Right atrium auricular region (tissue), 2 donors: Measurements from ENCODE around the gene NIPAL1. TPM values are rescaled to one million over a fixed set of nuclear protein-coding genes. Genes with fewer than 3 reads are reported as not detected.
A peak's percentile ranks its signal among the peaks of the same experiment; 100 is the strongest.
"Not testable (repeated sequence)": the region's sequence is repeated elsewhere in the genome, so short reads cannot be mapped to it uniquely, and the experiment has no call there.

ENCODE experiments used
- DNase-seq: peaks from one replicate; pipeline ENCODE4 v3.0.0-alpha.2; 2019; ENCODE audit warnings: low spot score
- H3K27ac ChIP-seq, 2 donors: fragments of 200-600 bp; sonication (generic); 1 replicate in 1 of 2; 2 replicates in 1 of 2; pipeline ENCODE4 v1.5.1; 2016 to 2019
- H3K27me3 ChIP-seq, 2 donors: fragments of 200-600 bp; sonication (generic); one replicate each; pipeline versions ENCODE4 v1.5.1 to v1.6.0; 2017 to 2019
- H3K36me3 ChIP-seq: fragments of 200-600 bp; sonication (generic); one replicate; pipeline ENCODE4 v1.5.1; 2016
- H3K4me1 ChIP-seq, 2 donors: fragments of 200-600 bp; sonication (generic); one replicate each; pipeline versions ENCODE4 v1.5.1 to v1.6.0; 2017 to 2019
- H3K4me3 ChIP-seq, 2 donors: fragments of 200-600 bp; sonication (generic); 1 replicate in 1 of 2; 2 replicates in 1 of 2; pipeline ENCODE4 v1.5.1; 2017 to 2019; ENCODE audit warnings: mild to moderate bottlenecking in 1 of 2, moderate library complexity in 1 of 2
- H3K9me3 ChIP-seq, 2 donors: fragments of 200-600 bp; sonication (generic); one replicate each; pipeline ENCODE4 v1.5.1; 2019
- total RNA-seq, 2 donors: library from RNA; depleted of rRNA; stranded (reverse); fragments of >200 nt; gene quantifications; one replicate each; pipeline ENCODE4 v1.1.0, GENCODE V29; 2016
- TF ChIP-seq, protein P1 (sequence below), 2 donors: fragments of 200-600 bp; sonication (generic); IDR thresholded peaks; one replicate each; pipeline ENCODE4 v1.5.1; 2019; ENCODE audit warnings: antibody characterized with exemption in 2 of 2

Gene NIPAL1
- total RNA-seq, 2 donors from 2014 or later = 0.63 to 1.4 TPM

DNA sequence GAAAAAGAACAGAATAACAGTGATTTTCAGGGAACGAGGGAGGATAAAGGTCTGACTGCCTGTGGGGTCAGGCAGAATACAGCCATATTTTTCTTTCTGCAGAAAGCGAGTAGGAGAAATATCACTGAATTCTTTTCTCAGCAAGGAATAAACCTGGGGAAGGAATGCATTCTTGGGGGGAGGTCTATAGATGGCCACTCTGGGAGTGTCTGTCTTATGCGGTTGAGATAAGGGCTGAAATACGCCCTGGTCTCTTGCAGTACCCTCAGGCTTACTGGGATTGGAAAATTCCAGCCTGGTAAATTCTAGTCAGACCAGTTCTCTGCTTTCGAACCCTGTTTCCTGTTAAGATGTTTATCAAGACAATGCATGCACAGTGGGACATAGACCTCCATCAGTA lies 26.4 kb upstream of the NIPAL1 start:
- Histone ChIP-seq H3K4me3 (no peak overlapping the region), H3K4me1 (no peaks in the 10 kb centered on the region), H3K9me3 (peaks cover 0 to 7% of the 10 kb centered on the region in 2 donors), H3K27ac (no peak overlapping the region), H3K36me3 (no peaks in the 10 kb centered on the region), H3K27me3 (no peaks in the 10 kb centered on the region)
- TF ChIP-seq, protein P1, sequence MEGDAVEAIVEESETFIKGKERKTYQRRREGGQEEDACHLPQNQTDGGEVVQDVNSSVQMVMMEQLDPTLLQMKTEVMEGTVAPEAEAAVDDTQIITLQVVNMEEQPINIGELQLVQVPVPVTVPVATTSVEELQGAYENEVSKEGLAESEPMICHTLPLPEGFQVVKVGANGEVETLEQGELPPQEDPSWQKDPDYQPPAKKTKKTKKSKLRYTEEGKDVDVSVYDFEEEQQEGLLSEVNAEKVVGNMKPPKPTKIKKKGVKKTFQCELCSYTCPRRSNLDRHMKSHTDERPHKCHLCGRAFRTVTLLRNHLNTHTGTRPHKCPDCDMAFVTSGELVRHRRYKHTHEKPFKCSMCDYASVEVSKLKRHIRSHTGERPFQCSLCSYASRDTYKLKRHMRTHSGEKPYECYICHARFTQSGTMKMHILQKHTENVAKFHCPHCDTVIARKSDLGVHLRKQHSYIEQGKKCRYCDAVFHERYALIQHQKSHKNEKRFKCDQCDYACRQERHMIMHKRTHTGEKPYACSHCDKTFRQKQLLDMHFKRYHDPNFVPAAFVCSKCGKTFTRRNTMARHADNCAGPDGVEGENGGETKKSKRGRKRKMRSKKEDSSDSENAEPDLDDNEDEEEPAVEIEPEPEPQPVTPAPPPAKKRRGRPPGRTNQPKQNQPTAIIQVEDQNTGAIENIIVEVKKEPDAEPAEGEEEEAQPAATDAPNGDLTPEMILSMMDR (IDR thresholded peaks at IDR 0.05) = no peak
- no peak for DNase-seq

DNA sequence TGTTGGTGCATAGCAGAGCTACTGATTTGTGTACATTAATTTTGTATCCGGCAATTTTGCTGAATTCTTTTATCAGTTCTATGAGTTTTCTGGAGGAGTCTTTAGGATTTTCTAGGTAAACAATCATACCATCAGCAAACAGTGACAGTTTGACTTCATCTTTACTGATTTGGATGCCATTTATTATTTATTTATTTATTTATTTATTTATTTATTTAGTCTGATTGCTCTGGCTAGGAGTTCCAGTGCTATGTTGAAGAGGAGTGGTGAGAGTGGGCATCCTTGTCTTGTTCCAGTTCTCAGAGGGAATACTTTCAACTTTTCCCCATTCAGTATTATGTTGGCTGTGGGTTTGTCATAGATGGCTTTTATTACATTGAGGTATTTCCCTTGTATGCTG lies 24.1 kb upstream of the NIPAL1 start:
- H3K4me3 ChIP-seq, H3K9me3 ChIP-seq, DNase-seq, H3K27me3 ChIP-seq, H3K36me3 ChIP-seq, H3K4me1 ChIP-seq, H3K27ac ChIP-seq: not testable (repeated sequence)

DNA sequence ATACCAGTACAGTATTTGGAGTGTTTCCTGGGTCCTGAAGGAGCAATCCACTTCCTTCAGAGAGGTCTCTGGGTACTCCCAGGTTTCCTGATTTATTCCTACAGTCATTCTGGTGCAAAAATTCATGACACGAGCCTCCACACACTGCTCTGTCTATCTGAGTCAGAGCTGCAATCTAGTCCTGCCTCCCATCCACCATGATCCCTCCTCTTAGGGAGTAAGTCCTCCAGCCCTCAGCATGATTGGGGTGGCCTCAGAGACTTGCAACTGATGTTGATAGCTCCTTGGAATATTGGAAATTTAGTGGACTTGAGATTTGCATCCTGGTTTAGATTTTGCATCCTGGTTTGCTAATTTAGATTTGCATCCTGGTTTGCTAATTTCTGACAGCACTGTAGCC lies 20.6 kb upstream of the NIPAL1 start:
- Histone ChIP-seq H3K4me3 (no peak overlapping the region), H3K4me1 (no peaks in the 10 kb centered on the region), H3K9me3 (peaks cover 0 to 9% of the 10 kb centered on the region in 2 donors), H3K27me3 (no peaks in the 10 kb centered on the region), H3K27ac (no peak overlapping the region), H3K36me3 (no peaks in the 10 kb centered on the region)
- TF ChIP-seq, protein P1 (IDR thresholded peaks at IDR 0.05) = no peak
- DNase-seq = no peak

- TF ChIP-seq, protein P1 (IDR thresholded peaks at IDR 0.05) = no peak
These were observed 14.3 kb upstream of the NIPAL1 start for GRCh38 chr4:48002267-48002666.

GRCh38 chr4:48003568-48003967 lies 13.0 kb upstream of the NIPAL1 start:
- peaks cover 0 to 29% of the 10 kb centered on the region in 2 donors for H3K9me3 ChIP-seq
- H3K27ac ChIP-seq, DNase-seq, H3K4me3 ChIP-seq, H3K4me1 ChIP-seq, H3K27me3 ChIP-seq, H3K36me3 ChIP-seq: not testable (repeated sequence)
- TF ChIP-seq, protein P1 (IDR thresholded peaks at IDR 0.05) = peak in 1 of 2 donors; percentile 65

More at GRCh38 chr4:48002267-48002666, 14.3 kb upstream of the NIPAL1 start:
- Histone ChIP-seq H3K9me3 (peaks cover 0 to 20% of the 10 kb centered on the region in 2 donors), H3K4me1 (no peaks in the 10 kb centered on the region), H3K27me3 (no peaks in the 10 kb centered on the region), H3K27ac (no peak overlapping the region), H3K4me3 (no peak overlapping the region), H3K36me3 (no peaks in the 10 kb centered on the region)
- DNase-seq = no peak

DNA sequence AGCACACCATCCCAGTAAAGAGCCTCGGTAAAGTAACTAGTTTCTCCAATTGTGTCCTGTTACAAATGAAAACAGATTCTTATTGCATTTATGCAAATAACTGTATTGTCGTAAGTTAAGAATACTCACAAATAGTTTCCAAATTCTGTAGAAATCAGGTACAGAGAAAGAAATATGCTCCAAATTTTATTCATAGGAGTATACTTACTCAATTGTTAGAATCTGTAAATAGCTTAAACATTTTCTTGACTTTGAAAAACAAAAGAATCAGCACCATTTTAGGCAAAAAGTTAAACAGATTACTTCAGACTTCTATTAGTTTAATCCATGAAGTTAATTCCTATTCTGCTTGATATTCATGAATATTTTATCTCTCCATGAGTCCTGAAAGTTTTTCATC lies 10.8 kb upstream of the NIPAL1 start:
- TF ChIP-seq, protein P1 (IDR thresholded peaks at IDR 0.05) = no peak
- no peak for DNase-seq
- H3K27ac ChIP-seq = no peak overlapping the region

More for the DNA sequence above, 10.8 kb upstream of the NIPAL1 start:
- Histone ChIP-seq H3K9me3 (peaks cover 0 to 20% of the 10 kb centered on the region in 2 donors), H3K4me1 (no peaks in the 10 kb centered on the region), H3K36me3 (no peaks in the 10 kb centered on the region), H3K4me3 (no peak overlapping the region), H3K27me3 (no peaks in the 10 kb centered on the region)
